Keratinocyte (primary cell): ENCODE results near the gene NRXN2. TPM values are rescaled to one million over a fixed set of nuclear protein-coding genes. Genes with fewer than 3 reads are reported as not detected.

Source experiments
- DNase-seq: peaks from one replicate; pipeline ENCODE4 v3.0.0-alpha.2; 2011; ENCODE audit warnings: low read depth, missing footprints, low spot score
- FAIRE-seq: peaks from 2 replicates; lab custom pipeline; 2011; peaks lifted over from hg19 to GRCh38; lab: Jason Lieb, UNC
- H2AFZ ChIP-seq: 2 replicates; pipeline ENCODE4 v1.6.0; 2012; ENCODE audit warnings: low read length, control low read depth, inconsistent platforms; ENCODE audit not compliant: control insufficient read depth
- H3K27ac ChIP-seq: 2 replicates; pipeline ENCODE4 v1.5.1; 2011; ENCODE audit warnings: low read length; ENCODE audit not compliant: control insufficient read depth, insufficient read depth
- H3K27me3 ChIP-seq: 3 replicates; pipeline ENCODE4 v1.6.0; 2011; ENCODE audit warnings: low read length; ENCODE audit not compliant: control insufficient read depth, insufficient read depth; ENCODE audit errors: extremely low read depth
- H3K36me3 ChIP-seq, 2 experiments: 2 replicates in 1 of 2; 3 replicates in 1 of 2; pipeline ENCODE4 v1.5.1; 2011; ENCODE audit warnings: low read length in 2 of 2, mild to moderate bottlenecking in 1 of 2; ENCODE audit not compliant: control insufficient read depth in 2 of 2, insufficient read depth in 2 of 2; ENCODE audit errors: extremely low read depth in 1 of 2
- H3K4me1 ChIP-seq: 3 replicates; pipeline ENCODE4 v1.5.1; 2011; ENCODE audit warnings: low read length; ENCODE audit not compliant: control insufficient read depth, insufficient read depth; ENCODE audit errors: extremely low read depth
- H3K4me2 ChIP-seq: 3 replicates; pipeline ENCODE4 v1.6.0; 2011; ENCODE audit warnings: low read depth, low read length; ENCODE audit not compliant: control insufficient read depth, insufficient read depth; ENCODE audit errors: extremely low read depth
- H3K4me3 ChIP-seq, 3 experiments: fragments of 200-600 bp in 1 of 3; sonication (generic) in 1 of 3; 2 replicates in 2 of 3; 3 replicates in 1 of 3; pipeline ENCODE4 v1.5.1; 2011 to 2016; ENCODE audit warnings: low read length in 3 of 3, mild to moderate bottlenecking in 3 of 3, control low read depth in 2 of 3, inconsistent platforms in 1 of 3, low read depth in 1 of 3, mixed read lengths in 1 of 3, mixed run types in 1 of 3, moderate library complexity in 1 of 3; ENCODE audit not compliant: control insufficient read depth in 2 of 3, insufficient read depth in 2 of 3; ENCODE audit errors: extremely low read depth in 1 of 3
- H3K79me2 ChIP-seq: 2 replicates; pipeline ENCODE4 v1.6.0; 2012; ENCODE audit warnings: low read length; ENCODE audit not compliant: control insufficient read depth, insufficient read depth
- H3K9ac ChIP-seq: 3 replicates; pipeline ENCODE4 v1.6.0; 2011; ENCODE audit warnings: low read length; ENCODE audit not compliant: control insufficient read depth, insufficient read depth; ENCODE audit errors: extremely low read depth
- H3K9me1 ChIP-seq: 3 replicates; pipeline ENCODE4 v1.6.0; 2011; ENCODE audit warnings: low read length; ENCODE audit not compliant: control insufficient read depth, insufficient read depth; ENCODE audit errors: extremely low read depth
- H3K9me3 ChIP-seq: 2 replicates; pipeline ENCODE4 v1.5.1; 2012; ENCODE audit warnings: low read depth, low read length; ENCODE audit not compliant: control insufficient read depth
- H4K20me1 ChIP-seq: 3 replicates; pipeline ENCODE4 v1.6.0; 2011; ENCODE audit warnings: low read length; ENCODE audit not compliant: control insufficient read depth, insufficient read depth; ENCODE audit errors: extremely low read depth
- CTCF ChIP-seq, 3 experiments: IDR thresholded peaks in 1 of 3; conservative IDR thresholded peaks in 1 of 3; optimal IDR thresholded peaks in 1 of 3; 2 replicates in 2 of 3; 3 replicates in 1 of 3; pipeline versions ENCODE3 to v1.5.1; 2011; ENCODE audit warnings: low read length in 3 of 3, mild to moderate bottlenecking in 3 of 3, moderate library complexity in 2 of 3, control low read depth in 1 of 3, inconsistent platforms in 1 of 3; ENCODE audit not compliant: insufficient read depth in 2 of 3; ENCODE audit errors: extremely low read depth in 1 of 3
- EZH2 ChIP-seq: IDR thresholded peaks from one replicate; pipeline ENCODE4 v1.6.1; 2012; ENCODE audit warnings: inconsistent platforms, mild to moderate bottlenecking, low read length, moderate library complexity
- dilution Hi-C: fragments of 300-500 bp; cut with MboI; formaldehyde crosslinking; loops from one replicate; pipeline ENCODE4 v1.7.0; 2020; ENCODE audit warnings: low sequenced_read_pairs; ENCODE audit not compliant: extremely low pct_ligation_motif_present
- polyA plus RNA-seq, 5 experiments: library from polyadenylated mRNA; depleted of rRNA in 3 of 5; stranded (reverse) in 3 of 5; stranded (forward) in 1 of 5; unstranded in 1 of 5; fragments of >200 nt; gene quantifications; 1 replicate in 1 of 5; 2 replicates in 3 of 5; 3 replicates in 1 of 5; pipeline versions ENCODE4 v1.2.1 to v1.2.3, GENCODE V29; 2011 to 2012; ENCODE audit warnings: missing spikeins in 2 of 5, low read depth in 1 of 5, low replicate concordance in 1 of 5

Gene NRXN2
- polyA plus RNA-seq, 1 donor (not counting 4 experiments of a cell fraction or from before 2014, with no cell fraction given) = not detected

- no peaks in the 10 kb centered on the region for H3K79me2 ChIP-seq
- DNase-seq (no peak), FAIRE-seq (no peak)
- no peak overlapping the region for H3K4me3 ChIP-seq
- TF ChIP-seq EZH2 (no peak), CTCF (optimal IDR thresholded peaks at IDR 0.05 in 1 of 3, IDR thresholded peaks at IDR 0.05 in 1 of 3, conservative IDR thresholded peaks at IDR 0.05 in 1 of 3; ENCODE audit: extremely low read depth in 1 of 3, insufficient read depth in 2 of 3, low read length in 3 of 3) (no peak)
- no peaks in the 10 kb centered on the region for H3K27me3 ChIP-seq
- H3K4me2 ChIP-seq = no peak overlapping the region
- H3K9ac ChIP-seq = no peak overlapping the region
- H3K4me1 ChIP-seq = no peaks in the 10 kb centered on the region
- dilution Hi-C loops = no loop called here
- peaks cover 4% of the 10 kb centered on the region for H3K9me3 ChIP-seq
- H2AFZ ChIP-seq = no peak overlapping the region
- no peaks in the 10 kb centered on the region for H4K20me1 ChIP-seq
- no peak overlapping the region for H3K27ac ChIP-seq
- H3K9me1 ChIP-seq = no peaks in the 10 kb centered on the region
- H3K36me3 ChIP-seq = no peaks in the 10 kb centered on the region
Measured at GRCh38 chr11:64591257-64592233, 131.5 kb downstream of the NRXN2 start.

- DNase-seq (no peak), FAIRE-seq (no peak)
- no peaks in the 10 kb centered on the region for H3K9me1 ChIP-seq
- H3K27me3 ChIP-seq = no peaks in the 10 kb centered on the region
- H4K20me1 ChIP-seq = no peaks in the 10 kb centered on the region
- no peak within 1 kb of the TSS for H3K9ac ChIP-seq
- H3K79me2 ChIP-seq = no peaks in the 10 kb centered on the region
- H3K4me1 ChIP-seq = no peaks in the 10 kb centered on the region
- dilution Hi-C loops = no loop called here
- H2AFZ ChIP-seq = no peak within 1 kb of the TSS
- no peaks in the 10 kb centered on the region for H3K36me3 ChIP-seq
- no peak within 1 kb of the TSS for H3K27ac ChIP-seq
- no peak within 1 kb of the TSS for H3K4me2 ChIP-seq
- TF ChIP-seq CTCF (optimal IDR thresholded peaks at IDR 0.05 in 1 of 3, IDR thresholded peaks at IDR 0.05 in 1 of 3, conservative IDR thresholded peaks at IDR 0.05 in 1 of 3; ENCODE audit: extremely low read depth in 1 of 3, insufficient read depth in 2 of 3, low read length in 3 of 3) = no peak
- no peak for TF ChIP-seq EZH2
- peaks cover under 1% of the 10 kb centered on the region for H3K9me3 ChIP-seq
- no peak within 1 kb of the TSS for H3K4me3 ChIP-seq
Measured at GRCh38 chr11:64590763-64591221, 132.2 kb downstream of the NRXN2 start, which contains the start of gene SLC22A12. SLC22A12 (plus strand) TSS chr11:64591220; CDS start chr11:64591557, 337 bp downstream.
